ENCODE data around the gene ACE. TPM values are rescaled to one million over a fixed set of nuclear protein-coding genes. Genes with fewer than 3 reads are reported as not detected.

Gene ACE
- total RNA-seq (2022; extraction: Qiagen RNA extraction), result 1.4 to 2.5 TPM (median 1.4 TPM) in 5 replicates

DNA sequence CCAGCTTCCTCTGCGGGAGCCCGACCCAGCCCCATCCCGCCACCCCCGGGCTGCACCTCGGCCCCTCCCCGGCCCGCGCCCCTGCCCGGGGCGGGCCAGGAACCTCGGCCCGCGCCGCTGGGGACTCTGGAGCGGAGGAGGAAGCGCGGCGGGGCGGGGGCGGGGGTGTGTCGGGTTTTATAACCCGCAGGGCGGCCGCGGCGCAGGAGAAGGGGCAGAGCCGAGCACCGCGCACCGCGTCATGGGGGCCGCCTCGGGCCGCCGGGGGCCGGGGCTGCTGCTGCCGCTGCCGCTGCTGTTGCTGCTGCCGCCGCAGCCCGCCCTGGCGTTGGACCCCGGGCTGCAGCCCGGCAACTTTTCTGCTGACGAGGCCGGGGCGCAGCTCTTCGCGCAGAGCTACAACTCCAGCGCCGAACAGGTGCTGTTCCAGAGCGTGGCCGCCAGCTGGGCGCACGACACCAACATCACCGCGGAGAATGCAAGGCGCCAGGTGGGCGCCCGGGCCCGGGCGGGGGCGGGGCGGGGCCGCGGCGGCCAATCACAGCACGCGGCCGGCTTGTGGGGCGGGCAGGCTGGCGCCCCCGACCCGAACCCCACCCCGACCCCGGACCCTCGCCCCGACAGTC lies at the start of gene ACE:
ACE (plus strand) TSS at position 208 of the 626 bp plus-strand sequence; CDS start at position 242, 34 bp downstream.

GRCh38 chr17:63445954-63446752 lies 30.7 kb upstream of the ACE start, which contains the start of gene CYB561:
TSS of gene CYB561 (minus strand) at chr17:63446306. CDS start at chr17:63437547, 8,759 bp downstream.

GRCh38 chr17:63523253-63523855 lies 46.5 kb downstream of the ACE start, which contains the start of gene KCNH6:
TSS of gene KCNH6 (plus strand) at chr17:63523358. CDS start at chr17:63523414, 56 bp downstream.

Other genes starting within 250 kb of the ACE start
- gene CYB561, start 30.8 kb upstream of the ACE start, total RNA-seq (2022; extraction: Qiagen RNA extraction), result 26.2 to 35.2 TPM (median 33.7 TPM) in 5 replicates
- not detected in 5 replicates for gene KCNH6, start 46.3 kb downstream of the ACE start, total RNA-seq (2022; extraction: Qiagen RNA extraction)
- gene DCAF7, start 73.4 kb downstream of the ACE start, total RNA-seq (2022; extraction: Qiagen RNA extraction), result 39.8 to 67.2 TPM (median 61.8 TPM) in 5 replicates
- gene TACO1, start 123.8 kb downstream of the ACE start, total RNA-seq (2022; extraction: Qiagen RNA extraction), result 53.8 to 55.4 TPM (median 54.8 TPM) in 5 replicates
- 14.1 to 18.4 TPM (median 17.2 TPM) in 5 replicates for gene MAP3K3, start 145.4 kb downstream of the ACE start, total RNA-seq (2022; extraction: Qiagen RNA extraction)
- gene LIMD2, start 223.1 kb downstream of the ACE start, total RNA-seq (2022; extraction: Qiagen RNA extraction), result 8.7 to 14.4 TPM (median 10.6 TPM) in 5 replicates

Data from A549 treated with Mapracorat at 1 μM for 4 hours (cell line).